Activated T-cell treated with anti-CD3 and anti-CD28 coated beads for 48 hours (primary cell): ENCODE results near the gene BTRC.
"Not testable (repeated sequence)": the region's sequence is repeated elsewhere in the genome, so short reads cannot be mapped to it uniquely, and the experiment has no call there.

Experiments
- DNase-seq: peaks from one replicate; pipeline ENCODE4 v3.0.0-alpha.2; 2020; ENCODE audit warnings: low read depth

BTRC gene

DNA sequence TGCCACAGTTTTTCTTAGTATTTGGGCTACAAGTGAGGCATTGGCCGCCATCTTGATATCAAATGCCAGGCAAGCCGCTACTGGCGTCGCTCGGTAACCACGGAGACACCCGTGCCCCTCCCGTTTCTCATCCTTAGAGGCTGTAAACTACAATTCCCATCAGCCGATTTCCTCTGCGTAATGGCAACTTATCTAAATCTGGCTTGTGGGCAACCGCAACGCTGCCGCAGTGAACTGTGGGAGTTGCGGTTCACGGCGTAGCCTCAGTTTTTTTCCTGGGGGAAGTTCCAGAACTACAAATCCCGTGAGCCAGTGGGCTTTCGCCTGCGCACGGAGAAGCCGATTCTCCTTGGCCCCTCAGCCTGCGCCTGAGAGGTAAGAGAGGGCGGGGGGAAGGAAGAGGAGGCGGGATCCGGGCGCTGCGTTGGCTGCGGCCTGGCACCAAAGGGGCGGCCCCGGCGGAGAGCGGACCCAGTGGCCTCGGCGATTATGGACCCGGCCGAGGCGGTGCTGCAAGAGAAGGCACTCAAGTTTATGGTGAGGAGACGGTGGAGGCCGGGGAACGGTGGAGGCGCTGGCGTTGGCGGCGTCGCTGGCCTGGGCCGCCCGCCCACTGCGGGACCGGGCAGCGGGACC is at the start of gene BTRC:
TSS of gene BTRC (plus strand) at position 474 of the 636 bp plus-strand sequence. CDS start at position 490, 16 bp downstream.
- peak; percentile 92 for DNase-seq

DNA sequence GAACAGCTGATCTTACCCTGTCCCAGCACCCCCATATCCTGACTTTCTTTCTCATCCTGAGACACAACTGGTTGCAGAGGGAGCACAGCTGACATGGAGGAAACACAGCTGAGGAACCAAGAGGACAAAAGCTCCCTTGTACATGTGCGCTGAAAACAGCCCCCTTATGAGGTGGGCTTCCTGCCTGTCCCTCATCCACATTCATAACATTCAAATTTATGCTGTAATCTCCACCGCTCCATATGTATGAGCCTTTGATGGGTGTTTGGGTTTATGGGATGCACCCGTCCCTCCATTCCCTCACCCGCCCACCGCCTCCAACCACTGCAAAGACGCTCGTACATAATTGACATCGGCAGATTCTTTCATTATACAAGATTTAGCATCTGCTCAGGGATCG is 49.6 kb upstream of the BTRC start:
- no peak for DNase-seq

DNA sequence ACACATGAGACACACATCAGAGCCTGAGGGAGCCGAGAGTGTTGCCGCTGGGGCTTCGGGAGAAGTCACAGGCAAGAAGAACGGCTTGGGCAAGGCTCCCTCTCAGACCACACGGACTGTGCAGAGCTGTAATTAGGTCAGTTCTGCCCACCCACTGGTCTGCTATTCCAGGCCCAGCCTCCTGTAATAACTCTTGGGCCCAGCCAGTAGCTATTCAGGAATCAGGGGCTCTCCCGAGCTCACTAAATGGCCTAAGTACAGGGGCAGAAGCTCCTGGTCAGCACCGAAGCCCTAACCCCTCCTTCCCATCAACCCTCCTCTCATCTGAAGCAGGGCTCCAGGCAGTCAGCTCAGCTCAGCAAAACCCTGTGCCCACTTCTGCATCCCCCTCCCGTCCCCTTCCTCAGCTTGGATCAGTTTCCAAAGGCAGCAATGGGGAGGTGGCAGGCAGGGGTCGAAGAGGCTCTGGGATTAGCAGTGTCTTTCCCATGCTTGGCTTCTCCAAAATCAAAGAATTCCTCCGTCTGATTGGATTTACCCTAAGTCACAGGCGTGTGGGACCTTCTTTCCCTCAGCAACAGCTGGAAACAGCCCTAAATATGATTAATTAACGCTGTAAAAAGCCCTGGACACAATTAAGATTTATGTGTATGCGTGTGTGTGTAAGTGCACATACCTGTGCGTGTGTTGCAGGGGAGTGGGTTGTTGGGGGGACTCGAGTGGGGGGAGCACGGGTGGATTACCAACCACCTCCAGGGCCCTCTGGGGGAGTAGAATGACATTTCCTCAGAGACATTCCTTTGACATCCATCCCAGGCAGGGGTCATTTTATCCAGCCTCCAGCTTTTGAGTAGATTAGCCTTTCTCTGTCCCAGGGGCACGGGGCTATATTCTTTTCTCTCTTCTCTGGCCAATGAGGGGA is 48.4 kb upstream of the BTRC start:
- no peak for DNase-seq

DNA sequence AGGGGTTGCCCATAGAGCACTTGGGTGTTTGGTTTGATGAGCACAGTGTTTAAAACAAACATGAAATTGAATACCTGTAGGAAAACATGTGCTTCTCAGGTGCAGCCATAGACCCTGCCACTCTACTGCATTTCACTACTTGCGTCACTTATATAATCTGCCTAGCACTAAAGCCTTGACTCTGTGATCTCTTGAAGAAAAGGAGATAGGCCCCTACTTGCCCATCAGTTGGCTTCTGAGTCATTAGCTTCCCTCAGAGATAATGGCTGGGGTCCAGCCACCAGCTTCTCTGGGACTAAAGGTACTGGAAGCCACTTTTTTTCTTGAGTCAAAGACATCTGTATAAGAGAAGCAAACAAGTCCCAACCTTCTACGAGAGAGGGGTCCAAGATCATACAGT is 45.9 kb upstream of the BTRC start:
- DNase-seq, result no peak

DNA sequence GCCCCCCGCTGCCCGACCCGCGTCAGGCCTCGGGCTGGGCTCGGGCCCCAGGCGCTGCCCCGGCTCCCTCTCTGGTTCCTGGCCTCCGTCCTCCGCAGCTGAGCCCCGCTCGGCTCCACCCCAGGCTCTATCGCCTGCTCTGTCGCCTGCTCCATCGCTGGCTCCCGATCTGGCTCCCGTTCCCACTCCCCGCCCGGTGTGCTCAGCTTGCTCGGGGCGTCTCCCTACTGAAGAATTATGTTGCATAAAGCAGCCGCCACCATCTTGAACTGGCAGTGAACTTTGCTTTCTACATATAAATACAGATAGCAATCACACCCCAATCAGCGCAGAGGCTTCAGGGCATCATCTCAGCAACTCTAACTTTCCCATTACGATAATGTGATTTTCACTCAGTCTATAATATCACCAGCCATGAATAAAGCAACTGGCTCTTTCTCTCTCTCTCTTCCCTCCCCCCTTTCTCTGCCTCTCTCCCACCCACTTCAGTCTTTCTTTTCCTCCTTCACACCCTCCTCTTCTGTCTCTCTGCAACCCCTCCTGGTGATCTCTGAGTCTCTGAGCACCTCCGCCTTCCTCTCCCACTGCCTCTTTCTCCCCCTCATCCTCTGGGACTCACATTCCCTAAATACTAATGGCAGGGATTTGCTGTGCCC is 43.3 kb upstream of the BTRC start:
- no peak for DNase-seq

DNA sequence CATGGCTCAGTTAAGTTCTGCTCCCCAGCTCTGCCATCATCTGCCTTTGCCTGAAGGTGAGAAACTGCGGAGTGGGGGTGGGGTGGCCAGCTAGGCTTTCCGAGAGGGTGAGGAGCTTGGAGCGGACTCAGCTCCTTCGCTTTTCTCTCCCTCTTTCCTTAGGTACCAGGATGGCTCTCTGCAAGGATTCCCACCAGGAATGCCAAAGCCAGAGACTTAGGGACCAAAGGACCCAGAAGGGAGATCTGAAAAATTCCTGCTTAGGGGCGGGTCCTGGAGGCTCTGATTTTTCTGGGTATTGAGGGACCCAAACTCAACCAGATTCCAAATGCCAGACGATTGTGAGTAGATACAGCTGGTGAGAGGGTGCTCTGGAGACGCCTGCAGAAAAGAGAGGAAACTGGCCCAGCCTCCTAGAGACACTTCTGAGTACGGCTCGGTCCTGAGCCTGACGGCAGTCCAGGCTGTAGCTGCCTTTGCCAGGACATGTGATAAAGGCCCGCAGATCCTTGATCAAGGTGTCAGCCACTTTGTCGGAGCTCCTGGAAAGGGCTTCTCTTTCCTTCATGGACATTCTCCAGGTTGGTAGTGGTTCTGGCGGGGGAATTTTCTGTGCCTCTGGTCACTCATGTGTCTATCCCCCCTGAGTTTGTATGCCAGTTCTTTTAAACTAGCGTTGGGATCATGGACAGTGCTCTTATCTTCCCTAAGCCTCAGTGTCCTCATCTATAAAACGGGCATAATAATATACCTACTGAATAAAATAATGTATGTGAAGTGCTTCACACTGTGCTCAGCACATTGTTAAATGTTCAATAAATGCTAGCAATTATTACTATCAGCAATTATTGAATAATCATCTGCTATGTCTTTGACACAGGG is 42.5 kb upstream of the BTRC start:
- DNase-seq, result no peak

DNA sequence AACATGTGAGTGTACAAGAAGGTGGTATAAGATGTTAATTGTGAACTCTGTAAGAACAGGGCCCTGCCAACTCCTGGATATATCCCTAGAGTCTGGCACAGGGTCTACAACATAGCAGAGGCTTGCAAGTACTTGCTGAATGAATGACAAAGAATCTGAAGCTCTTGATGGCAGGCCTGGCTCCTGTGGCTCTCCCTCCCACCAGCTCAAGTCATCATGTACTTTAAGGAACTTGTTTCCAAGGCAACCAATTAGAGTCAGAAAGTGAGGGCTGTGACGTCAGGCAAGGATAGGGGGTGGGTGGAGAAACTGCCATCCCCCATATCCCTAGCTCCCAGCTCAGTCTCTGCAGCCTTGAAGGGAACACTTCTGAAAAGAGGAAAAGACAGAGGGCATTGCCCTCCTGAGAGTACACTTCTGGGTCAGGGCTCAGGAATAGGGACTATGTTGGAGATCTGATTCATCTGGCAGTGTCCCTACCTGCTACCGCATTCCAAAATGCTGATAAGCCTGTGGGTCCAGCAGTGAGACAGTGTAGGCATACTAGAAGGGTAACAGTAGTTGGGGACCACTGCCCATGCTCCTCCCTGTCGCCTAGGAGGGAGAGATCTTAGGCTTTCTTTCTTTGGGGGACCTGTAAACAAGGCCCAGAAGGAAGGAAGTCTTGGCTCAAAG is 34.6 kb upstream of the BTRC start:
- no peak for DNase-seq

DNA sequence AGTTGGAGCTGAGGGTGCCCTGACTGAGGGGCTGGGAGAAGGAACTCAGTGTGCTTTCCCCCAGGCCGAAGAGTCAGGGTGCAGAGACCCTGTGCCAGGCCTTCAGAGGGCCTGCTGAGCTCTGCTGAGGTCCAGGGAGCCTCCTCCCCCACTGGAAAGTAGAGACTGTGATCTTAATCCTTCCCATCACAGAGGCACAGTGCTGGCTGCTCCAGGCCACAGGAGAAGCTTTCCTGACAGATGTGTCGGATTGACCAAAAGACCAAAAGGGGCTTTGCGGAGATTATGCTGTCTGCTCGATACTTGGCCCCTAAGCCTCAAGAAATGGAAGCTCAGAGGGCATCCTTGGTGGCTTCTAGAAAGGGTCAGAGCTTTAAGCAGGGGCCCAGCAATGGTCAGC is 32.9 kb upstream of the BTRC start:
- no peak for DNase-seq

DNA sequence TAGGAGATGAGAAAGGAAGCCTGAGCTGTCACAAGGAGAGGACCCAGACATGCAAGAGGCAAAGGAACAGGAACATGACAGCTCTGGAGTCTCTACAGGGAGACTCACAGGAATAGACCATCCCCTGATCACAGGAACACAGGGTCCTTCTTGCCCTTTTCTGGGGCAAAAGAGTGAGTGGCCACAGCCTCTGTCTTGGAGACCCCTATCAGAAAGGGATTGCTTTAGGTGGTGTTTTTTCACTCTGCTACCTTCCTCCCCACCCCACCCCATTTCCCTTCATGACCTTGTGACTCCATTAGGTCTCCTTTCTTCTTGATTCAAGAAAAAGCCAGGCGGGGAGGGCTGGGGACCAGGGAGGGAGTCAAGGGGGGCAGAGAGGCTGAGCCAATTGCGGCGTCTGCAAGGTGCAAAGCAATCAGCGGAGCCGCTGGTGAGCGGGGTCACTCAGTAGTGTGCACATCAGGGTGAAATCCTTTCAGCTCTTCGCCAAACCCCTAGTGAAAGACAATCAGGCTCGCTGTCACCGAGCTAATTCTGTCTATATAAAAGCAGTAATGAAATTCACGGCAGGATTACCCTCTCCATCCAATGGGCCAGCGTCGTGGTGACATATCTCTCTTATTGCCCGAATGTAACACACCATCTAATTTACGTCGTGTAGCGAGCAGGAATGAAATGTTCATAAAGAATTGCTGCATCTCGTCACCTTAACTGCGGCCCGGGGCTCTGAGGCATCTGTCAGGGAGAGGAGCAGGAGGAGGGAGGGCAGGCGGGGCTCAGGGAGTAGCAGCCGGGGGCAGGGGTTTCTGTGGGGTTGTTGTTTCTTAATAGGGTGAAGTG is 31.5 kb upstream of the BTRC start:
- no peak for DNase-seq

DNA sequence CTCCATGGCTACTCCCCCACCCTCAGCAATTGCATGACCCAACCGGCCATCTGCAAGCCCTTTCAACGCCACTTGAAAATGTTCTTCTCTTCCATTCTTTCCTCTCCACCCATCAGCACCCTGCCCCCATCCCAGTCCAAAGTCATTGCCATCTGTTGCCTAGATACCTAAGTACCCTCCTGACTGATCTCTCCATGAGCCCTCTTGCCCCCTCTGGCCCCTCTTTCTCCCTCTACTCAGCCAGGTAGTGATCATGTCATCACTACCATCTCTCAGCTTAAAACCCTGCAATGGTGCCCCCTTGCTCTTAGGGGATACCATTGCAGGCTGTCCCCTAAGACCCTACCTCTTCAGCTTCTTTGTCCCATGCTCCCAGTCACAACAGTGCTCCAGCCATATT is 30.5 kb upstream of the BTRC start:
- no peak for DNase-seq

DNA sequence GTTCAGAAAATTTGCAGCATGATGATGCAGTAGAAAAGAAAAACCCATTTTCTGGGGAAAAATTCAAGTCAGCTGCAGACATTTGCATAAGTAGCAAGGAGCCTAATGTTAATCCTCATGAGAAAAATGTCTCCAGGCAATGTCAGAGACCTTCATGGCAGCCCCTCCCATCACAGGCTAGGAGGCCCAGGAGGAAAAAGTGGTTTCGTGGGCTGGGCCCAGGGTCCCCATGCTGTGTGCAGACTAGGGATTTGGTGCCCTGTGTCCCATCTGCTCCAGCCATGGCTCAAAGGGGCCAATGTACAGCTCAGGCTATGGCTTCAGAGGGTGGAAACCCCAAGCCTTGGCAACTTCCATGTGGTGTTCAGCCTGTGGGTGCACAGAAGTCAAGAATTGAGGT is 26.5 kb upstream of the BTRC start:
- not testable (repeated sequence) for DNase-seq

DNA sequence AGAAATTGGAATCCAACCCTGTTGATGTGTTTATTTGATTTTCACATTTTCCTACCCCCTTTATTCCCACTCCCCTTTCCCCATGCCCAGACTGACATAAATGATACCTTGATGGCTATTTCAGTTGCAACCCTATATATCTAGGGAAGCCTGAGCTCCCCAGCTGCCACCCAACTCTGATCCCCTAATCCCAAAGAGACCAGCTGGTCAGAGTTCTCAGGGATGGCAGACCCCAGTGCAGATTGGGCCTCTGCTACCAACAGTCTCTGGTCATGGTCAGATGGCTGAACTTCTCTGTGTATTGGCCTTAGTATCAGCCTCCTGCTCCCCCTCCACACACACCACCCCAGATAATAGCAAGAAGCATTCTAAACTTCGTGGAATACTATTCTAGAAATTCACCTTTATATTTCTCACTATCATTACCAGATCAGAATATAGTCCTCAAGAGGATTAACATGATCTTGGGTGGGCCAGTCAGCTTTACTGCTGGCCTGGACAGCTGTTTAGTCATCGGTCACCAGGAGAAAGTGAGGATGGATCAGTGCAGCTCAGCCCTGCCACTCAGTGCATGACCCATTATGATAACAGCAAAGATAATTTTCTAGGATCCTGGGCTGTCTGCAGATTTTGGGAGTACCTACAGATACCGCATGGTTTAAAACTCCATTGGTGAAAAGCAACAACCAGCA is 24.5 kb upstream of the BTRC start:
- DNase-seq, result no peak

DNA sequence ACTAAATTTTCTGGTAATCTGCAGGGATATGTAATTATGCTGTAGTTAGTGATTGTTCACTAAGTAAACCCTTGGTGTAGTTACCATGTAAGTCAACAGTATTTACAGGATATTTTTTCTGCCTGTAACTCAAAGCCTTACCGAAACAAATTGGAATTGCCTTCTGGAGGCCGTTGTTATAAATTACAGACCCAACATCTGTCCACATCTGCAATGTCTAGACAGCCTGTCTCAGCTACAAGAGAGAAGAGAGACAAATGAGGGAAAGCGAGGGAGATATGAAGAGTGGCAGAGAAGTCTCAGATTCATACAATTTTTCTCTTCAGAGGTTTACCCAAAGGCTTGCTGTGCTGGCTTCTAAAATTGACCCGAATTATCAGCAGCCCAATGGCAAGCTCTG is 23.7 kb upstream of the BTRC start:
- no peak for DNase-seq

DNA sequence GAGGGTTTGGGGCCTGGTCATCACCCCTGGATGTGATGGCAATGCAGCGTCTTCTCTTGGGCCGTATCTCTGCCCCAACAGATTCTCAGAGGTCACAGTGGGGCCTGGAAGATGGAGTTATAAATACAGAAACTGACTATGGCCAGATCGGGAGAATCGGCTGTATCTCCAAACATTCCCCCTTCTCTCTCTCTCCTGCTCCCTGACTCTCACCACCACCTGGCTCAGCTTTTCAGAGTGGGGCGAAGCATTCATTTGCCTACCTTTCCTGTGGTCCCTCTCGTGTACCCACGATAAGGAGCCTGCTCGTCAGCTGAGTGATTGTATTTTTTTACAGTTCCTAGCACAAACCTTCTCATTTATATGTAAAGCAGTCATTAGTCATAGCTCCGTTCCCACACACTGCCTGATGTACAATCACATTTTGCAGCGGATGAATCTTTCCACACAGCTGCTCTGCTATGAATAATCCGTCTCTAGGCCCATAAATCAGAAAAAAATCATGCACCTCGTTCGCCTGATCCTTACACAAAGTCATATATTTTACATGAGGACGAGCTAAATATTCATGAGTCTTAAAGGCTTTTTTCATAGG is 23.2 kb upstream of the BTRC start:
- no peak for DNase-seq

DNA sequence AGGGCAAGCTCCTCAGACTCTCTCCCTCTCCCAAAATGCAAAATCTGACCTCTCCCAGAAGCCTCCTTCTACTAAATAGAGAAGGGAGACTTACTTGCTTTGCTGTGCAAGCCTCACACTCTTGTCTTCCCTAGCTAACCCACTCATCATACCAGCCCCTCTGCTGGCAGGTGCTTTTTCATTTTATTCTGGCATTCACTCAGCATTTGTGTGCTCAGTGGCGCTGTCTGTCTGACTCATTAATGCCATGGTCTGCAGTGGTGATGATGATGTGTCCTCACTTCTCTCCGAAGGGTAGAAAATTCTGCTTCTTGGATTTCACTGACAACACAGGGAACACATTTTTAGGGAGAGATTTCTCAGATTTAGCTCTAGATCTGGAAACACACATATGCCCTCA is 22.0 kb upstream of the BTRC start:
- DNase-seq, result no peak

DNA sequence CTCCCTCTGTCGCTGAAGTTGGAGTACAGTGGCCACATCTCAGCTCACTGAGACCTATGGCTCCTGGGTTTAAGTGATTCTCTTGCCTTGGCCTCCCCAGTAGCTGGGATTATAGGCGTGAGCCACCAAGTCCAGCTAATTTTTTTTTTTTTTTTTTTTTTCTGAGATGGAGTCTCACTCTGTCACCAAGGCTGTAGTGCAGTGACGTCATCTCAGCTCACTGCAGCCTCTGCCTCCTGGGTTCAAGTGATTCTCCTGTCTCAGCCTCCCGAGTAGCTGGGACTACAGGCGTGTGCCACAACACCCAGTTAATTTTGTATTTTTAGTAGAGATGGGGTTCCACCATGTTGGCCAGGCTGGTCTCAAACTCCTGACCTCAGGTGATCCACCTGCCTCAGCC is 19.7 kb upstream of the BTRC start:
- not testable (repeated sequence) for DNase-seq

DNA sequence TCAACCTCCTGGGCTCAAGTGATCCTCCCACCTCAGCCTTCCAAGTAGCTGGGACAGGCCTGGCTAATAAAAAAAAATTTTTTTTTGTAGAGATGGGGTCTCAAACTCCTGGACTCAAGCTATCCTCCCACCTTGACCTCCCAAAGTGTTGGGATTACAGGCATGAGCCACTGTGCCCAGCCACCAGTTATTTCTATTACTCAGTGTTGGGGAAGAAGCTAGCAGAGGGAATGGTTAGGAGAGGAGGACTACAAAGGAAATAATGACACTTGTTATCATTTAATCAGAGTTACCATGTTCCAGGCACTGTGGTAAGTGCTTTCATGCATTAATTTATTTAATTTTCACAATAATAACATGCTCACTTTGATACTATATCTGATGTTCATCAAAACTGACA is 17.6 kb upstream of the BTRC start:
- no peak for DNase-seq

DNA sequence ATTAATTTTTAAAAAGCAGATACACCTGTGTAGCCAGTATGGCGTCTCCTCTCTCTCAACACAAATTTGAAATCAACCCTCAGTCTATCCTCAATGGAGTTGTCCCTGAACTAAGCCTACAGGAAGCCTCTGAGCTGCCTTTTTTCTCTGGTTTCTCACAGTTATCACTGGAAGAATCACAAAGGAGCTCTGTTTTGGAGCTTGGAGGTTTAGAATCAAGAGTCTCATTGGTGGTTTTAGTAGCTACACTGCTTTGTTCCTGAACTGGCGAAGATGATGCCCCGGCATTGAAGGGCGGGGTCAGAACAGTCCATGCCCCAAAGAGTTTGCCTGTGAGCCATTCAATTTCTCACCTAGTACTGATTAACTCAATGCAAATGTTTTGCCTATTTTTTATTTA is 16.1 kb upstream of the BTRC start:
- no peak for DNase-seq

DNA sequence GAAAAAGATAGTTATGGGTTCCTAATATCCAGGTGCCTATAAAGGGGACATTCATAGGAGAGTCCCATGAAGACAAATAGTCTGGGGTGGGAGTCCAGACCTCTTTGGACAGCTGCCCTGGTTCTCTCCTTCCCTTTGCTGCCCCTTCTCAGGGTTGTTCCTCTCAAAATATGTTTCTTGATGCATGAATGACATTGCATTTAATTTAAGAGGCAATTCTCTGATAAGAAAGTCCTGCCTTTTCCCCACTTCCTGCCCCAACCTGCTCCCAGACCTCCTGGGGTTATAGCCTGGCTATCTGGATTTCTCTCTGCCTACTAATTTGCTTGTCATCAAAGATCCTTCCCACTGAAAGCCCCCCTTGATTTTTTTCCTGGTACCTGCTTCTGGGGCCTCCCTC is 12.5 kb upstream of the BTRC start:
- DNase-seq, result no peak

DNA sequence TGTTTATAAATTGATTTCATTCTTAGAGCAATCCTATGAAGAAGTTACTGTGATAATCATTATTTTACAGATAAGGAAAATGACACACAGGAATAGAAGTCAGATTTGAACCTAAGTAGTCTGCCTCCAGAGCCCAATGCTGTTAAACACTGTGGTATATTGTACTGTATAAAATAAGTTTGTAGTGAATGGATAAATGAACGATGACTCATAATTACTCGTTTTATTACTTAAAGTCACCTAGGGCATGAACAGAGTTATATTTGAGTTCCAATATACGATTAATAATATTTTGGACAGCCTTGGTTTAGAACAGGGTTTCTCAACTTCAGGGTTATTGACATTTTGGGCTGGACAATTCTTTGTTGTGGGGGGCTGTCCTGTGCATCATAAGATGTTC is 7.8 kb upstream of the BTRC start:
- DNase-seq, result no peak
